Gastroesophageal sphincter (tissue), 3 donors: ENCODE results near the gene MAML2.

ENCODE experiments used
- EP300 ChIP-seq: sonication (generic); formaldehyde crosslinking; IDR thresholded peaks from one replicate; pipeline ENCODE4 v1.6.1; 2017; ENCODE audit warnings: antibody characterized with exemption, mild to moderate bottlenecking
- POLR2A ChIP-seq, 2 donors: fragments of 450-650 bp; IDR thresholded peaks; one replicate each; pipeline ENCODE4 v1.6.1; 2017; ENCODE audit warnings: antibody characterized with exemption in 2 of 2, mild to moderate bottlenecking in 2 of 2, moderate library complexity in 1 of 2
- TF ChIP-seq, protein P1 (sequence below), 4 experiments: fragments of 200-600 bp in 2 of 4; fragments of 450-650 bp in 2 of 4; sonication (generic) in 1 of 4; IDR thresholded peaks; one replicate each; pipeline ENCODE4 v1.5.1; 2017 to 2019; ENCODE audit warnings: antibody characterized with exemption in 4 of 4, mild to moderate bottlenecking in 2 of 4, moderate library complexity in 2 of 4

DNA sequence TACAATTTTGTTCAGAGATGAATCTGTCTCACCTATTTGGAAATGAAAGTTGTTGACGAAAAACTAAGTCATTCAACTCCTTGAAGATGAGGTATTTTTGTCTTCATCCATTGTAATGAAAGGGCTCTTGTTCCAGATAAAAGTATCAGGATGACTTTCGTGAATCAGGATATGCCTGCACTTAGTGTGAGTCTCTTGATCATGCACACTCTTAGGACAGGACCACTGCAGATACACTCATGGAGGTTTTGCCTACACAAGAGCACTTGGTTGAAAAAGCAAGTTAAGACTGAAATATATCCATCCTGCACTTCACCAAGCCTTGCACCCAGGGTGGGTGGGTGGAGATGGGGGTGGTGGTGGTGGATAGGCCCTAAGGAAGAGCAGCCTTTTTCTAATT lies 298.2 kb downstream of the MAML2 start:
- TF ChIP-seq, protein P1, sequence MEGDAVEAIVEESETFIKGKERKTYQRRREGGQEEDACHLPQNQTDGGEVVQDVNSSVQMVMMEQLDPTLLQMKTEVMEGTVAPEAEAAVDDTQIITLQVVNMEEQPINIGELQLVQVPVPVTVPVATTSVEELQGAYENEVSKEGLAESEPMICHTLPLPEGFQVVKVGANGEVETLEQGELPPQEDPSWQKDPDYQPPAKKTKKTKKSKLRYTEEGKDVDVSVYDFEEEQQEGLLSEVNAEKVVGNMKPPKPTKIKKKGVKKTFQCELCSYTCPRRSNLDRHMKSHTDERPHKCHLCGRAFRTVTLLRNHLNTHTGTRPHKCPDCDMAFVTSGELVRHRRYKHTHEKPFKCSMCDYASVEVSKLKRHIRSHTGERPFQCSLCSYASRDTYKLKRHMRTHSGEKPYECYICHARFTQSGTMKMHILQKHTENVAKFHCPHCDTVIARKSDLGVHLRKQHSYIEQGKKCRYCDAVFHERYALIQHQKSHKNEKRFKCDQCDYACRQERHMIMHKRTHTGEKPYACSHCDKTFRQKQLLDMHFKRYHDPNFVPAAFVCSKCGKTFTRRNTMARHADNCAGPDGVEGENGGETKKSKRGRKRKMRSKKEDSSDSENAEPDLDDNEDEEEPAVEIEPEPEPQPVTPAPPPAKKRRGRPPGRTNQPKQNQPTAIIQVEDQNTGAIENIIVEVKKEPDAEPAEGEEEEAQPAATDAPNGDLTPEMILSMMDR (IDR thresholded peaks at IDR 0.05): no peak
- TF ChIP-seq POLR2A (IDR thresholded peaks at IDR 0.05) (no peak), EP300 (no peak)
